GM06990 (cell line): ENCODE results near the gene C17orf78.

ENCODE experiments used
- DNase-seq: peaks from one replicate; pipeline ENCODE4 v3.0.0-alpha.2; 2011; ENCODE audit not compliant: insufficient read length; ENCODE audit errors: extremely low read depth
- H3K27me3 ChIP-seq: replicated peaks from 2 replicates; pipeline ENCODE4 v1.6.0; 2011; ENCODE audit warnings: low read length; ENCODE audit not compliant: control insufficient read depth, insufficient read depth
- H3K36me3 ChIP-seq: 2 replicates; pipeline ENCODE4 v1.5.1; 2011; ENCODE audit warnings: low read length; ENCODE audit not compliant: control insufficient read depth, insufficient read depth
- H3K4me3 ChIP-seq: replicated peaks from 2 replicates; pipeline ENCODE4 v1.5.1; 2011; ENCODE audit warnings: low read depth, mild to moderate bottlenecking, control low read depth, low read length
- CTCF ChIP-seq: IDR thresholded peaks from 2 replicates; pipeline ENCODE4 v1.5.1; 2011; ENCODE audit warnings: low read length, control low read depth, mild to moderate bottlenecking, inconsistent platforms; ENCODE audit not compliant: insufficient read depth, poor library complexity, severe bottlenecking

Gene C17orf78

GRCh38 chr17:37410357-37410756, 34.6 kb downstream of the C17orf78 start:
- no peak for TF ChIP-seq CTCF
- Histone ChIP-seq H3K36me3 (peaks cover 3% of the 10 kb centered on the region), H3K4me3 (no peak overlapping the region), H3K27me3 (no peaks in the 10 kb centered on the region)
- no peak for DNase-seq

GRCh38 chr17:37413875-37414519, 38.2 kb downstream of the C17orf78 start:
- no peak for TF ChIP-seq CTCF
- H3K4me3 ChIP-seq, result no peak overlapping the region
- no peaks in the 10 kb centered on the region for H3K27me3 ChIP-seq
- DNase-seq, result no peak
- H3K36me3 ChIP-seq, result peaks cover 3% of the 10 kb centered on the region

- DNase-seq, result no peak
These were observed 42.1 kb downstream of the C17orf78 start for GRCh38 chr17:37417852-37418251.

GRCh38 chr17:37422971-37423625, 47.3 kb downstream of the C17orf78 start:
- no peak for DNase-seq
- H3K27me3 ChIP-seq, result no peaks in the 10 kb centered on the region
- H3K4me3 ChIP-seq, result no peak overlapping the region
- TF ChIP-seq CTCF, result no peak
- peaks cover 7% of the 10 kb centered on the region for H3K36me3 ChIP-seq

More at GRCh38 chr17:37417852-37418251, 42.1 kb downstream of the C17orf78 start:
- no peak for TF ChIP-seq CTCF
- Histone ChIP-seq H3K36me3 (no peaks in the 10 kb centered on the region; the same call in none of the 2 replicates), H3K4me3 (no peak overlapping the region), H3K27me3 (no peaks in the 10 kb centered on the region)

- Histone ChIP-seq H3K4me3 (no peak overlapping the region), H3K27me3 (no peaks in the 10 kb centered on the region), H3K36me3 (peaks cover 7% of the 10 kb centered on the region)
- no peak for DNase-seq
- no peak for TF ChIP-seq CTCF
These were observed 49.5 kb downstream of the C17orf78 start for GRCh38 chr17:37425268-37425667.
